ENCODE measurements around the gene CD44.

The CD44 gene

GRCh38 chr11:35197292-35197691 lies 58.3 kb downstream of the CD44 start:
- in situ Hi-C loops (cut with MboI; ENCODE audit: low sequenced_read_pairs, unreplicated experiment) = no loop called here
- TF ChIP-seq CTCF (IDR thresholded peaks at IDR 0.05; ENCODE audit: borderline replicate concordance, control extremely low read depth, extremely low read depth, insufficient read depth, missing control alignments) = no peak
- no peak for DNase-seq (ENCODE audit: low spot score)

DNA sequence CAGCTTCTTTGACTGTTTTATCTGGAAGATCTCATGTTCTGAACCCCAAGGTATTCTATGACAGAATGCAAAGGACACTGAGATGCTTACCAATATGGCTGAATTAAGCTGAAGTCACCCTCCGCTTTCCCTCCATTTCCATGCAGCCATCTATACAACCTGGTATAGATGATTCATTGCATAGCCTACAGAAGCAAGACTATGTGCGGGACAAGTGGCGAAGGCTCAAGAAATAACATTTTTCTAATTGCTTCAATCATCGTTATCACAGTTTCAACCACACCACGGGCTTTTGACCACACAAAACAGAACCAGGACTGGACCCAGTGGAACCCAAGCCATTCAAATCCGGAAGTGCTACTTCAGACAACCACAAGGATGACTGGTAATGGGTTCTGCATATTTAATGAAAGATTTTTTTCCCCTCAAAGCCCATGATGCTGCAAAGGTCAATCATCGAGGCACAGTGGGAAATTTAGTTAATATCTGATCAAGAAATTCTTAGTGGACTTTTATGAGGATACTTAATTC lies 61.9 kb downstream of the CD44 start:
- no peak for DNase-seq (ENCODE audit: low spot score)
- in situ Hi-C loops (cut with MboI; ENCODE audit: low sequenced_read_pairs, unreplicated experiment) = no loop called here
- TF ChIP-seq CTCF (IDR thresholded peaks at IDR 0.05; ENCODE audit: borderline replicate concordance, control extremely low read depth, extremely low read depth, insufficient read depth, missing control alignments) = no peak

DNA sequence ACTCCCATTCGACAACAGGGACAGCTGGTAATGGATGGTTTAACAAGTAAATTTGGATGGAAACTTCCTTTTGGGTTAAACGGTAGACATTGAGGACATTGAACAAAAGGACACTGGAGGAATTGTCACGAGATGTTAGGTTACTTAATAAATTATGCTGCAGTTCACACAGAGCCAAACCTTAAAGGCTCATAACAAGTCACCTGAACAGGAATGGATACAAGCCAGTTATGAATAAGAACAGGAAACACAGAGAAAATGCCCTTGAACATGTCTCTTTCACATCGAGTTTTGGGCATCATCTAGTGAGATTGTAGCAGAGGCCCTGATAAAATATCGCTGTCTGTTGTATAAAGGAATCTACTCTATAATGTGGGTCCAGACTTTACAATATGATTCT lies 65.6 kb downstream of the CD44 start:
- no peak for TF ChIP-seq CTCF (IDR thresholded peaks at IDR 0.05; ENCODE audit: borderline replicate concordance, control extremely low read depth, extremely low read depth, insufficient read depth, missing control alignments)
- no peak for DNase-seq (ENCODE audit: low spot score)
- in situ Hi-C loops (cut with MboI; ENCODE audit: low sequenced_read_pairs, unreplicated experiment) = no loop called here

GRCh38 chr11:35206616-35207015 lies 67.6 kb downstream of the CD44 start:
- TF ChIP-seq CTCF (IDR thresholded peaks at IDR 0.05; ENCODE audit: borderline replicate concordance, control extremely low read depth, extremely low read depth, insufficient read depth, missing control alignments) = no peak
- in situ Hi-C loops (cut with MboI; ENCODE audit: low sequenced_read_pairs, unreplicated experiment) = no loop called here
- DNase-seq (ENCODE audit: low spot score) = no peak

GRCh38 chr11:35207471-35208403 lies 68.8 kb downstream of the CD44 start:
- in situ Hi-C loops (cut with MboI; ENCODE audit: low sequenced_read_pairs, unreplicated experiment) = no loop called here
- DNase-seq (ENCODE audit: low spot score) = no peak
- TF ChIP-seq CTCF (IDR thresholded peaks at IDR 0.05; ENCODE audit: borderline replicate concordance, control extremely low read depth, extremely low read depth, insufficient read depth, missing control alignments) = no peak

- in situ Hi-C loops (cut with MboI; ENCODE audit: low sequenced_read_pairs, unreplicated experiment) = no loop called here
- DNase-seq (ENCODE audit: low spot score) = no peak
- TF ChIP-seq CTCF (IDR thresholded peaks at IDR 0.05; ENCODE audit: borderline replicate concordance, control extremely low read depth, extremely low read depth, insufficient read depth, missing control alignments) = no peak
These were observed 69.8 kb downstream of the CD44 start for GRCh38 chr11:35208795-35209194.

All from GM13976 (cell line).